Pancreas (tissue), 10 donors: ENCODE measurements around the gene ITGB4. TPM values are rescaled to one million over a fixed set of nuclear protein-coding genes. Genes with fewer than 3 reads are reported as not detected.
"Not testable (repeated sequence)": the region's sequence is repeated elsewhere in the genome, so short reads cannot be mapped to it uniquely, and the experiment has no call there.

Experiments used
- ATAC-seq, 4 donors: fragments of 200-7000 bp; cut with Tn5 transposase; one replicate each; pipeline versions ENCODE4 v1.8.0 to v1.9.1; 2020; ENCODE audit warnings: mild to moderate bottlenecking in 4 of 4, moderate library complexity in 4 of 4
- DNase-seq, 6 donors: peaks; one replicate each; pipeline ENCODE4 v3.0.0-alpha.2; 2020
- FAIRE-seq: peaks from 2 replicates; lab custom pipeline; 2012; peaks lifted over from hg19 to GRCh38; lab: Jason Lieb, UNC
- H3K27ac ChIP-seq, 4 donors: fragments of 200-600 bp; sonication (generic); 1 replicate in 3 of 4; 2 replicates in 1 of 4; pipeline versions ENCODE4 v1.5.0 to v1.8.0; 2020
- H3K27me3 ChIP-seq, 4 donors: fragments of 200-600 bp; one replicate each; pipeline ENCODE4 v1.8.0; 2021
- H3K36me3 ChIP-seq, 3 donors: fragments of 200-600 bp; sonication (generic) in 1 of 3; one replicate each; pipeline versions ENCODE4 v1.5.0 to v1.8.0; 2020 to 2021
- H3K4me1 ChIP-seq, 3 donors: fragments of 200-600 bp; one replicate each; pipeline ENCODE4 v1.8.0; 2021
- H3K4me3 ChIP-seq, 4 donors: fragments of 200-600 bp; sonication (generic) in 2 of 4; one replicate each; pipeline versions ENCODE4 v1.5.0 to v1.8.0; 2020 to 2021
- H3K9me3 ChIP-seq, 4 donors: fragments of 200-600 bp; one replicate each; pipeline ENCODE4 v1.8.0; 2021
- CTCF ChIP-seq, 4 donors: fragments of 200-600 bp; sonication (generic) in 3 of 4; IDR thresholded peaks; one replicate each; pipeline versions ENCODE4 v1.5.0 to v1.8.0; 2021; ENCODE audit warnings: antibody characterized with exemption in 4 of 4
- WGBS, 2 donors: extraction: QIAGEN DNeasy Blood & Tissue Kit; methylation state at CpG; one replicate each; pipeline ENCODE4 v1.1.7; 2013; 5-methylcytosine and 5-hydroxymethylcytosine counted together
- intact Hi-C, 3 donors: fragments of 100-400 bp; cut with DNase I; formaldehyde crosslinking; loops; one replicate each; pipeline versions ENCODE4 v1.11.1 to v1.14.2; 2022
- polyA plus RNA-seq, 2 donors: library from polyadenylated mRNA; stranded (reverse); fragments of 200-250 nt; gene quantifications; one replicate each; pipeline ENCODE4 v1.2.3, GENCODE V29; 2013
- total RNA-seq, 6 donors: library from RNA; stranded (reverse); fragmentation: NEBNext Ultra II Directional in 4 of 6; extraction: Animal tissue kit (Norgen Biotek cat#: 25700) in 4 of 6; gene quantifications; one replicate each; pipeline versions ENCODE4 v1.2.1 to v1.2.4, GENCODE V29; 2021 to 2023
- donor health status: healthy with polysubstance abuse.
- donor health status: DM: no; HTN: no; CAD: no; lungs with moderate emphysema.
- donor health status: DM: no; HTN: no; CAD: no.
- donor health status: control.
- donor health status: control.
- donor health status: Bipolar disorder and iron deficiency.
- donor health status: DM: yes; HTN: yes; CAD: no.
- donor health status: DM: no; HTN: no; CAD: no.
- donor health status: DM: no; HTN: no; CAD: no.
- donor health status: DM: yes; HTN: yes; CAD: no.

Gene ITGB4
- total and polyA plus RNA-seq, 8 donors: 16.4 to 50.5 (median 22.7) TPM

- peak in 1 of 6 donors; percentile 46 for DNase-seq
- Histone ChIP-seq H3K36me3 (peaks cover 0 to 19% (median 5%) of the 10 kb centered on the region in 3 donors), H3K4me3 (no peak overlapping the region), H3K27me3 (no peaks in the 10 kb centered on the region), H3K4me1 (peaks cover 15 to 19% (median 15%) of the 10 kb centered on the region in 3 donors), H3K27ac (no peak overlapping the region), H3K9me3 (no peaks in the 10 kb centered on the region)
- 57 to 59% methylated on average over 6 of the region's 6 CpGs for WGBS, 2 donors
- no peak for TF ChIP-seq CTCF (IDR thresholded peaks at IDR 0.05)
- no peak for ATAC-seq
- no peak for FAIRE-seq
- intact Hi-C loops: no loop called here
Observed at GRCh38 chr17:75774991-75775668, 53.9 kb downstream of the ITGB4 start.

GRCh38 chr17:75776386-75777295 lies 55.4 kb downstream of the ITGB4 start:
- Histone ChIP-seq H3K27ac (peak overlapping the region in 2 of 4 donors; percentile 46 to 50), H3K36me3 (peaks cover 0 to 19% (median 5%) of the 10 kb centered on the region in 3 donors), H3K4me1 (peaks cover 11 to 24% (median 14%) of the 10 kb centered on the region in 3 donors), H3K4me3 (peak overlapping the region in 3 of 4 donors; percentile 84 to 99 (median 86)), H3K27me3 (no peaks in the 10 kb centered on the region), H3K9me3 (no peaks in the 10 kb centered on the region)
- DNase-seq (peak in 2 of 6 donors; percentile 36 to 45), FAIRE-seq (no peak), ATAC-seq (no peak)
- no peak for TF ChIP-seq CTCF (IDR thresholded peaks at IDR 0.05)
- intact Hi-C loops: no loop called here
- 27 to 41% methylated on average over 15 of the region's 15 CpGs for WGBS, 2 donors

GRCh38 chr17:75777296-75777922 lies 56.1 kb downstream of the ITGB4 start:
- ATAC-seq (no peak), DNase-seq (peak in 1 of 6 donors; percentile 24), FAIRE-seq (no peak)
- no peak for TF ChIP-seq CTCF (IDR thresholded peaks at IDR 0.05)
- Histone ChIP-seq H3K36me3 (peaks cover 0 to 19% (median 5%) of the 10 kb centered on the region in 3 donors), H3K4me3 (peak overlapping the region in 3 of 4 donors; percentile 84 to 99 (median 86)), H3K27ac (peak overlapping the region in 2 of 4 donors; percentile 46 to 50), H3K9me3 (no peaks in the 10 kb centered on the region), H3K27me3 (no peaks in the 10 kb centered on the region), H3K4me1 (peaks cover 5 to 26% (median 15%) of the 10 kb centered on the region in 3 donors)
- intact Hi-C loops: no loop called here
- 3 to 9% methylated on average over 2 of the region's 2 CpGs for WGBS, 2 donors

- DNase-seq, FAIRE-seq, ATAC-seq, intact Hi-C loops, H3K27me3 ChIP-seq, H3K9me3 ChIP-seq: not testable (repeated sequence)
- 1% methylated on average over 19 of the region's 19 CpGs for WGBS, 2 donors
- Histone ChIP-seq H3K36me3 (peaks cover 0 to 19% (median 5%) of the 10 kb centered on the region in 3 donors), H3K4me1 (peaks cover 5 to 34% (median 24%) of the 10 kb centered on the region in 3 donors), H3K27ac (peak overlapping the region in 3 of 4 donors; percentile 97 to 98 (median 98)), H3K4me3 (peak overlapping the region; percentile 84 to 99 (median 90))
Observed at GRCh38 chr17:75778066-75778860, 57.0 kb downstream of the ITGB4 start.
